GM12865 (cell line): ENCODE measurements around the gene ZFYVE28.

ENCODE experiments used
- DNase-seq: peaks from one replicate; pipeline ENCODE4 v3.0.0; 2010; ENCODE audit warnings: low read depth
- H3K4me3 ChIP-seq: 2 replicates; pipeline ENCODE4 v1.5.1; 2011; ENCODE audit warnings: mild to moderate bottlenecking, low read depth, low read length, control low read depth
- TF ChIP-seq, protein P1 (sequence below): IDR thresholded peaks from 2 replicates; pipeline ENCODE4 v1.5.1; 2011; ENCODE audit warnings: low read length, control low read depth, low read depth, inconsistent platforms; ENCODE audit not compliant: insufficient read depth; ENCODE audit errors: missing control alignments

Gene ZFYVE28

DNA sequence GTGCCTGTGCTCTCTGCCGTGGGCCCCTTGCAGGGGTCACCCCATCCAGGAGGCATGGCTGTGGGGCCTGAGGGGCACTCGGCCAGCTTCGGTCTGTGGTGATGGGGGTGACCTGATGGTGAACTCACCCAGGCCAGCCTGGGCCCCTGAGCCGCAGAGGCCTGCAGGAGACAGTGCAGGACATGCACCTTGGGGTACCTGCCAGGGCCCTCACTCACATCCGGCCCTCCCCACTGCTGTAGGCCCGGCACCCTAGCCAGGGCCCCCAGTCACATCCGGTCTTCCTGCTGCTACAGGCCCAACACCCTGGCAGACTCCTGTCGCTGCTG is 7.6 kb upstream of the ZFYVE28 start:
- no peak overlapping the region for H3K4me3 ChIP-seq
- DNase-seq = no peak
- TF ChIP-seq, protein P1, sequence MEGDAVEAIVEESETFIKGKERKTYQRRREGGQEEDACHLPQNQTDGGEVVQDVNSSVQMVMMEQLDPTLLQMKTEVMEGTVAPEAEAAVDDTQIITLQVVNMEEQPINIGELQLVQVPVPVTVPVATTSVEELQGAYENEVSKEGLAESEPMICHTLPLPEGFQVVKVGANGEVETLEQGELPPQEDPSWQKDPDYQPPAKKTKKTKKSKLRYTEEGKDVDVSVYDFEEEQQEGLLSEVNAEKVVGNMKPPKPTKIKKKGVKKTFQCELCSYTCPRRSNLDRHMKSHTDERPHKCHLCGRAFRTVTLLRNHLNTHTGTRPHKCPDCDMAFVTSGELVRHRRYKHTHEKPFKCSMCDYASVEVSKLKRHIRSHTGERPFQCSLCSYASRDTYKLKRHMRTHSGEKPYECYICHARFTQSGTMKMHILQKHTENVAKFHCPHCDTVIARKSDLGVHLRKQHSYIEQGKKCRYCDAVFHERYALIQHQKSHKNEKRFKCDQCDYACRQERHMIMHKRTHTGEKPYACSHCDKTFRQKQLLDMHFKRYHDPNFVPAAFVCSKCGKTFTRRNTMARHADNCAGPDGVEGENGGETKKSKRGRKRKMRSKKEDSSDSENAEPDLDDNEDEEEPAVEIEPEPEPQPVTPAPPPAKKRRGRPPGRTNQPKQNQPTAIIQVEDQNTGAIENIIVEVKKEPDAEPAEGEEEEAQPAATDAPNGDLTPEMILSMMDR = no peak

DNA sequence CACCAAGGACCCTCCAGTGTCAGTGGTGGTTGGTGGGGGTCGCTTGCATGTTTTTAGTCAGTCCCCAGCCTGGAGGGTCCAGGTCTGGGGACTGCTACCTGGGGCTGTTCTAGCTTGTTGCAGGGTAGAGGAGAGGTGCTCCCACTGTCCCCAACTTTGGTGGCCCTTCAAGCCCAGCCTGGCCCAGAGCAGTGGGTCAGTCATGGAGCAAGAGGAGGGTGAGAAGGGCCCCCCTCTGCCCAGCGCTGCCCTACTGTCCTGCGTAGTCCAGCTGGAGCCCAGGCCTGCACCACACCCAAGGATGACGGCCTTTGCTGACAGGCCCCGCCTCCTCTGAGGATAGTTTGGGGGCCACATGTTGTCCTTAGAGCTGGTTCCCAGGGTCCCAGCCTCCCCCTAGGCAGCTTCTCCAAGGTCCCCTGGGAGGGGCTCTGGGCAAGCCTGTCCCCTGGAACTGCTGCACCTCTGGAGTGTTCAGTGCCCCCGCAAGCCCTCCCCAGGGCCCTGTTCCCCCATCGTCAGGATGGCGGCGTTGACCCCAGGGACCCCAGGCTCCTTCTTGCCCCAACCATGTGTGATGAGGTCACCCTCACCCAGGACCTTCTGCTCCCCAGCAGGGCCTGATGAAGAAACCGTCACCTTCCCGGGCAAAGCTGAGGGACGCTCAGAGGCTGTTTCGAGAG is 7.1 kb upstream of the ZFYVE28 start:
- DNase-seq = no peak
- no peak overlapping the region for H3K4me3 ChIP-seq
- TF ChIP-seq, protein P1 = no peak

DNA sequence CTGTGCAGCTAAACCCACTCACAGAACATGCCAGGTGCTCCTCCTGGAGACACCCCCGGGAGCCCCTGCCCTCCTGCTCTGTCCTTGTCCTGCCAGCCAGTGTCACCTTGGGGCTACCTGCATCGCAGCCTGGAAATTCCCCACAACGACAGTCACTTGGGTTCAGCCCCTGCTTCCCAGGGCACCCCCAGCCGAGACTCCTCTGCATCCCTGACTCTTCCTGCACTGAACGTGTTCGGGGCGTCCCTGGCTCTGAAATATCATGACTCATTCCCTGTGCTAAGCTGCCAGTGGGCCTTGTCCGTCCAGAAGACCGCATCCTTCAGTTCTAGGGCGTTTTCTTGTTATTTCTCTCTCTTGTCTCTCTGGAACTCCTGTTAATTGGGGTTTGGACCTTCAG is 6.1 kb upstream of the ZFYVE28 start:
- H3K4me3 ChIP-seq = no peak overlapping the region
- DNase-seq = no peak
- TF ChIP-seq, protein P1 = no peak

DNA sequence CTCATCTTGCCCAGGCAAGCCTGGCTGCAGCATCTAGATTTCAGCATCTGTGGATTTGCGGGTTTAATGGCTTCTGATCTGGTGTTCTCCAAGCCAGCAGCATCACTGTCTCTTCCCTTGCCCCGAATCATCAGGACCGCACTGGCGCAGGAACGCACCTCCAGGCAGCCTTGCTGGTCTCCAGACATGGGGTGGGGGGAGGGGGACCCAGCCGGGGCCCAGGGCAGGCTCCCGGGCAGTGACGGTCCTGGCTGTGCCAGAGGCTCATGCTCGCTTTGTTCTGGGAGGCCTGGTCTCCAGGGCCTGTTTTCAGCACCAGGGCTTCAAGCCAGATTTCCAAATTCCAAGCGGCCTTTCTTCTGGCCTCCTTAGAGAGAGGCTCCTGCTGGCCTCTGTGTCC is 5.2 kb upstream of the ZFYVE28 start:
- no peak for DNase-seq
- H3K4me3 ChIP-seq = no peak overlapping the region
- TF ChIP-seq, protein P1 = no peak

DNA sequence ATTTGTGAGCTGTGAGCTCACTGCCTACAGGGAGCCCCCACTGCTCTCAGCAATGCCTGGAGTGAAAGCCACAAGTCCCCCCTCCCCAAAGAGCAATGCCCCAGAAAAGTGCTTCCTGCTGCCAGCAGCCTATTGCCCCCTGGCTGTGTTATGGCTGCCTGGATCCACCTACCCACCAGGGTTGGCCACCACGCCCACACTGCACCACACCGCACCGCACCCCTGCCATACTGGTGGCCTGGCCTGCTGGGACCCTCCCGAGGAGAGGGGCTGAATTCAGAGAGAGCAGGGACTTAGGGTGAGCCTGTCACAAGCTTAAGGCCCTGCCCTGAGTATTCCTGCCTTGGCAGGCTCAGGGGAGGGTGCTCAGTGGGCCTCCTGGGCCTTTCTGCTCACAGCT is 4.6 kb upstream of the ZFYVE28 start:
- no peak for DNase-seq
- TF ChIP-seq, protein P1 = no peak
- no peak overlapping the region for H3K4me3 ChIP-seq

DNA sequence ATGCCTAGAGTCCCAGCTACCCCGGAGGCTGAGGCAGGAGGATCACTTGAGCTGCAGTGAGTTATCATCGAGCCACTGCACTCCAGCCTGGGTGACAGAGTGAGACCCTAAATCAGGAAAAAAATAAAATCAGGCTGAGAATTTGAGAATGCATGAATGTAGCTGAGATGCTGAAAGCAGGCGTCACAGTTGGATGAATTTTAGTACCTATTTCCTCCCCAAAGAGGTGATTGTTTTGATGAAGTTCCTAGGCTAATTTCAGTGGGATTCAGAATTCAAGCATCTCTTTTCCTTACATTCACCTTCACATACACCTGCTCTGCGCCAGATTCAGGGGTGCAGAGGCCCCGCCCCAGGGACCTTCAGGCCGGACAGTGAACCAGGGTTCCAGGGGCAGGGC is 3.5 kb upstream of the ZFYVE28 start:
- TF ChIP-seq, protein P1 = no peak
- H3K4me3 ChIP-seq = no peak overlapping the region
- no peak for DNase-seq

DNA sequence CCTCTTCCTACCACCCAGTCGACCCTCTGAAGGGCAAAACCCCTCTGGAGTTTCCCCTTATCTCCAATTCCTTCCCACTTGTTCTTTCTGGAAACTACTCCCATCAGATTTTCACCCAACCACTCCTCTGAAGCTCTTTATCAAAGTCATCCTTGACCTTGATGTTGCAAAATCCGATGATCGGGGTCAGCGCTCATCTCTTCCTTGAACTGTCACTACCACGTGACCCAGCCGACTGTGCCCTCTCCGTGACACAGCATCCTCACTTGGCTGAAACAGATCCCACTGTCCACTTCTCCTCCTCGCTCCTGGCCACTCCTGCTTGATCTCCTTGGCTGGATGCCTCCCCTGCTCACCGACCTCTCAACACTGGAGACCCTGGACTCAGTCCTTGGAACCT is 1.4 kb upstream of the ZFYVE28 start:
- no peak overlapping the region for H3K4me3 ChIP-seq
- TF ChIP-seq, protein P1 = no peak
- no peak for DNase-seq
